Measurements from ENCODE around the gene COL23A1.

COL23A1 gene

DNA sequence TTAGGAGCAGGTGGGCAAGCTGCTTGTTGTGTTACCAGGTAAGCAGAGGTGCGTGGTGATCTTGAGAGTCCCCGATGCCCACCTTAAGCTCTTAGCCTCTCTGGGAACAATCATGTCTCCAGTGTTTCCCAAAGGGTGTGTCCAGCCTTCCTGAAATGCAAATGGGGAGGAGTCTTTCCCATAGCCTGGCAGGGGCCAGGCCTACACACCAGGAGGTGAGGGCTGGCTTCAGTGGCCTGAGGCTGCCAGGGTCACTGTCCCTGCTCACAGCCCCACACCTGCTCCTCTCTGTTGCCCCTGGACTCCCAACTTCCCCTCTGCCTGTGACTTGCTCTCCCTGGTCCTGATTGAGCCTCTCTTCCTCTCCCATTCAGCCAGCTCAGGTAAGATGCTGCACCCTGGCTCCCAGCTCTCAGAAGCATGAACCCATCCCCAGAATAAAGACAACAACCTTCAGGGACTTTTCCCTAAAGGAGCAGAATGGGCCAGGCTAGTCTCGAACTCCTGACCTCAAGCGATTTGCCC is 291.8 kb downstream of the COL23A1 start:
- no peak for DNase-seq (ENCODE audit: low read depth)

DNA sequence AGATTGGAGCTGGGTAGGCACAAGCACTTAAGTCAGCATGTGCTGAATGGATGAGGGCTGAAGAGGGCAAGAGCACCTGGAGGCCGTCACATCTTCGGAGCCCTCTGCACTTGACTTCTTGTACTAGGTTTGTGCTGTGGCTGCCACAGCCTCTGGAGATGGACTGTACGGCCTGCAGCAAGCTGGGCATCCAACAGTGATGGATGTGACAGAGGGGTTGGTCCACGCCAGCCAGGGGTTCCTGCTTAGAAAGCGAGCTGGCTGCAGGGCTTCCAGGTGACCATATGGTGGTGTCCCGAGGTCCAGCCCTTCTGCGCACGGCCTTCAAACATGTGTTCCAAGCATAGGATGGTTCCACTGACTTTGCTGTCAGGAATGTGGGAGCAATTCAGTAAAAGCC is 292.4 kb downstream of the COL23A1 start:
- no peak for DNase-seq (ENCODE audit: low read depth)

- no peak for DNase-seq (ENCODE audit: low read depth)
These were observed 294.1 kb downstream of the COL23A1 start for GRCh38 chr5:178296066-178296465.

- DNase-seq (ENCODE audit: low read depth): no peak
These were observed 294.6 kb downstream of the COL23A1 start for GRCh38 chr5:178295589-178295988.

DNA sequence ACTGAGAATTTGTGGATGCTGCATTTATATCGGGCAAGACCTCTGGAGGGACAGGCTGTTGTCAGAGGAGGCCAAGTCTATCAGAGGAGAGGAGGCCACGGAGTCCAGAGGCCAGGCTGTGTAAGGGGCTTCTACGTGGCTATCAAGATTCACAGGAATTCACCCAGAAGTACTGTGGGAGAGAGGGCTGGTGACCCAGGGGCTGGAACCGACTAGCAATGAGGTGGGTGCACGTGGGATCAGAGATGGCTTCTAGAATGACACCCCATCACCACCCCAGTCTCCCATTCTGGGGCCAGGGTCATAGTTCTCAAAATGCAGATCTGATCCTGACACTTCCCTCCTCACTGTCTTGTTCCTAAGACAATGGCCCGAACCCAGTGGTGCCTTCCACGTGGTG is 296.4 kb downstream of the COL23A1 start:
- no peak for DNase-seq (ENCODE audit: low read depth)

DNA sequence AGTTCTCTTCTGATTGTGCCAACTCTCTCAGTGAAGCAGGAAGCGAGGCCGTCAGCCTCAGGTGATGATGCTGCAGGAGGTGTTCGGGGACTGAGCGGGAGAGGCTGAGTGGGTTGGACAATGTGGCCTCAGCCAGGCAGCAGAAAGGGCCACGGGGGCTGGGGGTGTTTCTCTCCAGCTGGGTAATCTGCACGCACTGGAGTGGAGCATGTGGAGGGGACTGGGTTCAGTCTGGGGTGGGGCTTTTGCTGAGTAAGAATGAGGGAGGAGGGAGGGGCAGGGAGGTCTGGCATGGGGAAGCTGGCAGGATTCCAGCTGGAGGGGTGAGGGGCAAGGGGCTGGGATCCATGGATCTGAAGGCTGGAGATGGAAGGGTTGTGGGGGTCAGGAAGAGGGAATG is 296.8 kb downstream of the COL23A1 start:
- no peak for DNase-seq (ENCODE audit: low read depth)

DNA sequence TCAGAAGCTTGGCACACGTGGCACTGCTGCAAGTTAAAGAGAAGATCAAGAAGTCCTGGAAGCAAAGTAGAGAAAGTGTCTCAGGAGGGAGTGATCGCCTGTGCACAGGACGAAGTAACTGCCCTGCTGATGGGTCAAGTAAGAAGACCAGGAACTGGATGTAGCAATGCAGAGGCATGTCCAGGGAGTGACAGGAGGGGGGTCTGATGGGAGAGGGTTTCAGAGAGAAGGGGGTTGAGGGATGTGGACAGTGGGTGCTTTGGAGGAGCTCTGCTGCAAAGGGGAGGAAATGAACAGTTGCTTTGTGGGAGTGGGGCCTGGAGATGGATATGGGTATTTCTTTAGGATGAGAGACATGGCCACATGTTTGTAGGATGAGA is 297.4 kb downstream of the COL23A1 start:
- DNase-seq (ENCODE audit: low read depth): no peak

DNA sequence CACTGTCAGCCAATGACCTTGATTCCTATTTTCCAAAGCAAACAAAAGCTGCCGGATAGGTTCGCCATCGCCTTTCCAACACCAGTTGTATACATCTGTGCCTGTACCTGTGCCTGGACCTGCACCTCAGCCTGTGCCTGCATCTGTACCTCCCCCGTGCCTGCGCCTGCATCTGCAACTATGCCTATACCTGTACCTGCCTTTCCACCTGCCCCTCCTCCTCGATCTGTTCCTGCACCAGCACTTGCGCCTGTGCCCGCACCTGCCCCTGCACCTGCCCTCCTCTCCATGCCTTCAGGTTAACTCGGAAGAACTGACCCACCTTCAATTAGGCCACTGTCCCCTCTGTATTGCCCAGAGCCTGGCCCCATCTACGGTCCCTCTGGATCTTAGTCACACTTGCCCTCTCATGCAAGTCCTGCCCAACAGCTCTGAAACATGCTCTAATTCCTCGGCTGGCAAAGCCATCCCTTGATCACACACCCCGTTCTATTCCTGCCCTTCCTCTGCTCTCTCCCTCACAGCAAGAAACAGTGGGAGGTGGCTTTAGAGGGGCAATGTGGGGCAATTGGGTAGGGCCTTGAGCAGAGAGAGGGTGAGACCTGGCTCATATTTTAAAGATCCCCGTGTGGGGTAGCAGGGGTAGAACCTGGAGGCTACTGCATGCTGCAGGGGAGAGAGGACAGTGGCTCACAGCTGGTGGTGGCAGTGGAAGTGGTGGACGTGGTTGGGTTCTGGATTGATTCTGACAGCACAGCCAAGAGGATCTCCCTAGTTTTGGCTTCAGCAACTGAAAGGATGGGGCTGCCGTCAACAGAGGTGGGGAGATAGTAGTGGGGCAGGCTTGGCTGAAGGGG is 298.0 kb downstream of the COL23A1 start:
- DNase-seq (ENCODE audit: low read depth): no peak

GRCh38 chr5:178291161-178291561 is 299.0 kb downstream of the COL23A1 start:
- no peak for DNase-seq (ENCODE audit: low read depth)

- DNase-seq (ENCODE audit: low read depth): no peak
These were observed 299.8 kb downstream of the COL23A1 start for GRCh38 chr5:178290376-178290775.

GRCh38 chr5:178289438-178289837 is 300.8 kb downstream of the COL23A1 start:
- no peak for DNase-seq (ENCODE audit: low read depth)

DNA sequence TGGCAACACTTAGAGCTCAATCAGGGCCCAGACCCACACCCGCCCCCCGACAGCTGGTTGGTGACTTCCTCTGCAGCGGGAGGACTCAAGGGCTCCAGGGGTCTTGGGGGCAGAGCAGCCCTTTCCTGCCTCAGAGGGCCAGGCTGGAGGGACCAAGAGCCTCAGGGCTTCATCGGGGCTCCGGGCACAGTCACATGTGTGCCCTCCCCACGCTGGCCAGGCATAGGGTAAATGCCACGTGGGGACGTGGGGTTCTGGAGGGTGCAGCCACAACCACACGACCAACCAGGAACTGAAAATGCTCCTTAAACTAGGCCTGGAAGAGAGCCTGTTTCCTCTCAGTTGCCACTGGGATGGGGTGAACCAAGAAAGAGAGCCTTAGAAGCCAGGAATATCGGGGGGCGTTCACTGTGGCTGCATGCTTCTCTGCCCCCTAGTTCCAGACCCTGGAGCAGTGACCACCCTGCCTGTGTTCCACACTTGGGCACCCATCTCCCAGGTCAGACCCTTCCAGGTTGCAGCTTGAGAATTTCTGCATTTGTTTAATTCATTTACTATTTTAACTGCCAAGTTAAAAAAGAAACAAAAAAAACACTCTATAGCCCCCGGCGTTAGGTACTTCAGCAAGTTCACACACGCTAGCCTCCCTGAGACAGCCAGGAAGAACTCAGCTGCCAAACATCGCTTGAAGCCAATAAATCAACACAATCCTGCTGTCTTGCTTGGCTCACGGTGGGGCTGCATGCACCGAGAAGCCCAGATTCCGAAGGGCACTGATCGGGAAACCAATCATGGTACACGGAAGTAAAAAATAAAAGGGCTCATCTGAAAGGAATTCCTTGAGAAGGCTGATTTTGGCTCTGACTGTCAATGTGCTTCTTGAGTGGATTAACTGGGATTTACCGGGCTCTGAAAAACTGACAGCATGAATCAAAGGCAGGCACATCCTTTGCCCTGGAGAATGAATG is 301.5 kb downstream of the COL23A1 start:
- no peak for DNase-seq (ENCODE audit: low read depth)

- no peak for DNase-seq (ENCODE audit: low read depth)
These were observed 302.4 kb downstream of the COL23A1 start for GRCh38 chr5:178287791-178288105.

GRCh38 chr5:178287091-178287790 is 303.0 kb downstream of the COL23A1 start:
- no peak for DNase-seq (ENCODE audit: low read depth)

DNA sequence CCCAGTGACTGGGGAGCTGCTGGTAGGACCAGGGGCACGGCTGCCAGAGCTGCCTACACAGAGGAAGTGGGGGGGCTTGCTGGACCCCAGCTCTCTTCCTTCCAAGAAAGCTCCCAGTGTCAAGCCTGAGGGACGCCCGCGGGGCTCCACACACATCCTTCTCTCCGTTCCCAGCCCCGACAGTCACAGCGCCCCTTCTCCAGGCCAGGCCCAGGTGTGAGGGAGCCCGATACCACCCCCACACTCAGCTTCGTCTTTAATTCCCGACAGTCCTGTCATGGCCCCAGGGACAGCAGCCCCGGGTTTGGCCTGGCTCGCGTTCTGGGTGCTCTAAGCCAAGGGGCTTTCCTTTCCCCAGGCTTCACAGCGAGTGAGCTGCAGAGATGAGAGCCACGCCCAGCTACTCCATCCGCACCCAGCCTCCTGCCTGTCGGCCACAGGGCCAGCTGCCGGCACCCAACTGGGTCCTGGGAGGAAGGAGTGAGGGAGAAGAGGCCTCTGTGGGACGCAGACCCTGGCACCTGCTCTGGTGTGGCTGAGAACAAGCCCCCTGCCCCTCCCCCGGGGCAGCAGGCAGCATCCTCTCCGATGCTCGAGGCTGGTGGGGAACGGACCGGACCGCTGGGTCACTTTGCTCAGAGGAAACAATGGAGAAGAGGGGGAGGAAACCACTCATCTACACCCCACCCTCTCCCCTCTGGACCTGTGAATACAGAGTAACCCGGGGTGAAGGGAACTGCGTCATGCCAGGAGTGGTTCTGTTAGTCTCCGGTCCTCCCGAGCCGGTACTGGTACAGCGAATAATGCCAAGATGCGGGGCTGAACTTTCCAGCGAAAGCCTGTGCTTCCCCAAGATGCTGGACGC is 303.7 kb downstream of the COL23A1 start:
- no peak for DNase-seq (ENCODE audit: low read depth)

GRCh38 chr5:178285399-178286225 is 304.6 kb downstream of the COL23A1 start:
- no peak for DNase-seq (ENCODE audit: low read depth)

GRCh38 chr5:178284996-178285395 is 305.2 kb downstream of the COL23A1 start:
- DNase-seq (ENCODE audit: low read depth): no peak

DNA sequence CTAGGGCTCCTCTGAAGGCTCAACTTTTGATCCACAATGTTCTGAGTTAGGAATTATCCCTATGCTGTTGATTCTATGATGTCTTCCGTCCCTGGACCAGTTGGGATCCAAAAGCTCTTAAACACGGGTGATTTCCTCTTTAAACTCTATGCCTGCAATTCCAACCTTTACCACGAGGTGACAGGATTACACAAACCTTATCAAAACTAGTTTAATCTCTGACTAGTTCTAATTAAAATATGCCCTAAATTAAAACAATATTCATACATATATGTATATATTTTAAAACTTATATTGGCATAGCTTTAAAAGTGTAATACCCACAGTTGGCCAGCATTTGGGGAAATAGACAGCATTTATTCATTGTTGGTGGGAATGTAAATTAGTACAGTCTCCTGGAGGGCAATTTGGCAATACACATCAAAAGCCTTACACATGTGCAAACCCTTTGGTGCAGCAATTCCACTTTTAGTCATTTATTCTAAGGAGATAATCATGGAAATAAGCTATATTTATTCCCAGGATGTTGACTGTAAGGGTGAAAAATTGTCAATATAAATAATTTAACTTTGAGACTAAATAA is 306.0 kb downstream of the COL23A1 start:
- DNase-seq (ENCODE audit: low read depth): no peak

DNA sequence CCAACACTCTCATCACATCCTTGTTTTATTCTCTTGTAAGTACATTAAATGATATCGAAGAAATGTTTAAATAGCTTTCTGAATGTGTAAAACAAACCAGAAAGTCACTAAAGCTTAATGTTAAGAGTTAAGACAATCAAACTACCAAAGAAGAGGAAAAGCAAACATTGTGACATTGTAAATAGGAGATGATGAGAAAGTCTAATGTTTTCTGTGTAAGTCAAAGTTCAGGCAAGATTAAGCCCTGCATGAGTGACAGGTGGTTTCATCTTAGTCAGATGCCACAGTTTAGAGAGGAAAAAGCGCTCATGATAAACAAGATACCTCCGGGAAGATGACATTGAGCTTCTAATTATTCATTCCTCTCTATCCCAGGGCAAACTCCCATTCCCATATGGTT is 306.7 kb downstream of the COL23A1 start:
- DNase-seq (ENCODE audit: low read depth): no peak

- no peak for DNase-seq (ENCODE audit: low read depth)
These were observed 307.8 kb downstream of the COL23A1 start for GRCh38 chr5:178282391-178282790.
